GM12864 (cell line): ENCODE measurements around the gene MYO15B.

ENCODE experiments used
- DNase-seq: peaks from one replicate; pipeline ENCODE4 v3.0.0-alpha.2; 2011; ENCODE audit warnings: low read depth
- H3K4me3 ChIP-seq: 2 replicates; pipeline ENCODE4 v1.5.1; 2011; ENCODE audit warnings: mild to moderate bottlenecking, low read depth, low read length, control low read depth
- TF ChIP-seq, protein P1 (sequence below): IDR thresholded peaks from 2 replicates; pipeline ENCODE4 v1.5.1; 2011; ENCODE audit warnings: low read depth, mild to moderate bottlenecking, moderate library complexity, low read length, control low read depth, inconsistent platforms; ENCODE audit errors: missing control alignments

MYO15B gene

DNA sequence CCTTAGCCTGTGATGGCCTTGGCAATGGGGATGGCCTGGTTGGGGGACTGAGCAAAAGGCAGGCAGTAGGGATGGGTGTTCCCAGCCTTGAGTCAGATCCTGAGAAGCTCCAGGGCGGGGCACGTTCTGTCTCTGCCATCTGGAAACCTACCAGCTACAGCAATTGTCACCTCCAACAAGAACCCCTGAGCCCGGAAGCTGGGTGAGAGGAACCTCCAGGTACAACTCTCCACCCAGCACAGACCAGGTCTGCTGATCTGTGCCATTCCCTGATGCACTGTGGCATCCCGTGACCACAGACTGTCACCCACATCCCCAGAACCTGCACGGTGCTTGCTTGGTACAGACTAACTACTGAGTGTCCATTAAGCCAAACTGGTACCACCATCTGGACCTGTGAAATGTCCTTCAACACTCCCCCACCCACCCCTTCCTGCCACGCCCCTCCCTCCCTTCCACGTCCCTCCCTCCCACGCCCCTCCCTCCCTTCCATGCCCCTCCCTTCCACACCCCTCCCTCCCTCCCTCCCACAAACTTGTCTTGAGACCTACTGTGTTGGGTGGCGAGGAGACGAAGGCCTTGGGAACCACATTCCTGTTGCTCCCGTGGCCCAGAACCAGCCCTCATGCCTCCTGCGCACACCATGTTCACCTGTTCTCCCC, 16.6 kb downstream of the MYO15B start:
- TF ChIP-seq, protein P1, sequence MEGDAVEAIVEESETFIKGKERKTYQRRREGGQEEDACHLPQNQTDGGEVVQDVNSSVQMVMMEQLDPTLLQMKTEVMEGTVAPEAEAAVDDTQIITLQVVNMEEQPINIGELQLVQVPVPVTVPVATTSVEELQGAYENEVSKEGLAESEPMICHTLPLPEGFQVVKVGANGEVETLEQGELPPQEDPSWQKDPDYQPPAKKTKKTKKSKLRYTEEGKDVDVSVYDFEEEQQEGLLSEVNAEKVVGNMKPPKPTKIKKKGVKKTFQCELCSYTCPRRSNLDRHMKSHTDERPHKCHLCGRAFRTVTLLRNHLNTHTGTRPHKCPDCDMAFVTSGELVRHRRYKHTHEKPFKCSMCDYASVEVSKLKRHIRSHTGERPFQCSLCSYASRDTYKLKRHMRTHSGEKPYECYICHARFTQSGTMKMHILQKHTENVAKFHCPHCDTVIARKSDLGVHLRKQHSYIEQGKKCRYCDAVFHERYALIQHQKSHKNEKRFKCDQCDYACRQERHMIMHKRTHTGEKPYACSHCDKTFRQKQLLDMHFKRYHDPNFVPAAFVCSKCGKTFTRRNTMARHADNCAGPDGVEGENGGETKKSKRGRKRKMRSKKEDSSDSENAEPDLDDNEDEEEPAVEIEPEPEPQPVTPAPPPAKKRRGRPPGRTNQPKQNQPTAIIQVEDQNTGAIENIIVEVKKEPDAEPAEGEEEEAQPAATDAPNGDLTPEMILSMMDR: no peak
- DNase-seq: no peak
- no peak overlapping the region for H3K4me3 ChIP-seq

DNA sequence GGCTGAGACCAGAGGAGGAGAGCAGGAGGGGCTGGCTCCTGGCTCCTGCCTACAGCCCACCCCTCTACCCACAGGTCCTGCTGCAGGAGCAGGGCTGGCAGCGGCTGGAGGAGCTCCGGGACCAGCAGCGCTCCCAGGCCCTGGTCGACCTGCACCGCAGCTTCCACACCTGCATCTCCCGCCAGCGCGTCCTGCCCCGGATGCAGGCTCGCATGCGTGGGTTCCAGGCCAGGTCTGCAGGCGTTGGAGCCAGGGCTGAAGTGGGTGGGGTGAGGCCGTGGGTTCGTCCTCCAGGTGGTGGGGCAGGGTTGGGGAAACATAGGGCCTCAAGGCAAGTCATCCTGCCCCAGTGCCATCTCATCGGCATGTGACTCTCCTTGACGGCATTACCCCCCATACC, 18.2 kb downstream of the MYO15B start:
- no peak for DNase-seq
- TF ChIP-seq, protein P1: no peak

DNA sequence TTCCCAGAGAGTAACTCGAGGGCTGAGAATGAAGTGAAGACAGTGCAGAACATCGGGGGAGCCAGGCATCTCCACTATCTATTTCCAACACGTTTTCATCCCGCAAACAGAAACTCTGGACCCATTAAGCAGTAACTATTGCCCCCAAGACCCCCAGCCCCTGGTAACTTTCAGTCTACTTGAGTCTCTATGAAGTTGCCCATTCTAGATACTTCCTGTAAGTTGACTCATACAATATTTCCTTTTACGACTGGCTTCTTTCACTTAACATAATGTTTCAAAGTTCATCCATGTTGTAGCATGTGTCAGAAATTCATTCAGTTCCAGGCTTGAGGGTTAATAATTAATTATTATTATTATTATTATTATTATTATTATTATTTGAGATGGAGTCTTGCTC, 19.5 kb downstream of the MYO15B start:
- TF ChIP-seq, protein P1: no peak
- DNase-seq: no peak
- no peak overlapping the region for H3K4me3 ChIP-seq

More for the DNA sequence above, 18.2 kb downstream of the MYO15B start:
- H3K4me3 ChIP-seq: no peak overlapping the region

DNA sequence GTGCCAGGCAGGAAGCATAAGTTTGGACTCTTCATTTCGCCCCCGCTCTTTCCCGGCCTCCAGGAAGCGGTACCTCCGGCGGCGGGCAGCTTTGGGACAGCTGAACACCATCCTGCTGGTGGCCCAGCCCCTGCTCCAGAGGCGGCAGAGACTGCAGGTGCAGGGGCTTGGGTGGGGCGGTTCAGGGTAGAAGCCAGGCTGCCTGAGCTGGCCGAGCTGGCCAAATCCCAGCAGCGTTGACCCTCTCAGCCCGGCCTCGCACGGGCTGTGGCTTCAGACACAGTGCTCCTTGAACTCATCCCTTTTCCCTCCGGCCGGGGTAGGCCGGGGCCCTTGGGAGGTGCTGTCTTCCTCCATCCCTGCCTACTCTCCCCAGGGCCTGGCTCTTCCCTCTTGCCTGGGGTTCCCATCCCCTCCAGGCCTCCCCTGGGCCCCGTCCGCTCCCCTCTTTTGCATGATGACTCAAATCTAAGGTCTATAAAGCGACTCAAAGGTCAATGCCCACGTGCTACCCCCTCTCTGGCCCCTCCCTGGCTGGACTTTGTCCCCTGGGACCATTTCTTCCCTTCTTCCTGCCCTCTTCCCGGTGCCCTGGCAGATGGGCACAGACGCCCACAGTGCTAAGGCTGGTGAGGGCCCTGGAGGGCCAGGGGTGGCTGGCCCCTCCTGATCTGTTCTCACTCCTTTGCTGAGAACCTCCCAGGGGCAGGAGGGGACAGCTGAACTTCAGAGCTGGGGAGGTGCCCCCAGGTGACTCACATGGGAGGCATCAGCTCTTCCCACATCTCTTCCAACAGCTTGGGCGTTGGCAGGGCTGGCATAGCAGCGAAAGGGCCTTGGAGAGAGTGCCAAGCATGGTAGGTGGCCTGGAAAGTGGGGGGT, 22.7 kb downstream of the MYO15B start:
- TF ChIP-seq, protein P1: no peak

DNA sequence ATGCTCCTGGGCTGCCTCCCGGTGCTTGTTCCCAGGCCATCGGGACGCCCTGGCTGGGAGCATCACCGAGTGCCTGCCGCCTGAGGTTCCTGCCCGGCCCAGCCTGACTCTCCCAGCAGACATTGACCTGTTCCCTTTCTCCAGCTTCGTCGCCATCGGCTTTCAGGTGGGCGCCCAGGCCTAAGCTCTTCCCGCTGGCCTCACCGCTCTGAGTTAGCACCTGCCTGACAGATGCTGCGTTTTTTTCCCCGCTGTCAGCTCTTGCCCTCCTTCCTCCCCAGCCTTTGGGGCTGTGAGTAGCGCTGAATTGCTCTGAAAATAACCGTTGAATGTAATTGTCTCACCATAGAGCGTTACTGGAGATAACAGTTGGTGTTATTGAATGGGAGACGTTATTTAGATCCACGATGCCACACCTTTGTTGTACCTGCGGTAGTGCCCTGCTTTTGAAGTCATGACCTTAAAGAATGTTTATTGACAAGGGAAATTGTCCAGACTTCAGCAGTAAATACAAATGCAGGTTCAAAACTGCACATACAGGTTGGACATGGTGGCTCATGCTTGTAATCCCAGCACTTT, 24.3 kb downstream of the MYO15B start:
- TF ChIP-seq, protein P1: no peak
- no peak for DNase-seq
- no peak overlapping the region for H3K4me3 ChIP-seq

More for the DNA sequence above, 22.7 kb downstream of the MYO15B start:
- no peak for DNase-seq
- no peak overlapping the region for H3K4me3 ChIP-seq

DNA sequence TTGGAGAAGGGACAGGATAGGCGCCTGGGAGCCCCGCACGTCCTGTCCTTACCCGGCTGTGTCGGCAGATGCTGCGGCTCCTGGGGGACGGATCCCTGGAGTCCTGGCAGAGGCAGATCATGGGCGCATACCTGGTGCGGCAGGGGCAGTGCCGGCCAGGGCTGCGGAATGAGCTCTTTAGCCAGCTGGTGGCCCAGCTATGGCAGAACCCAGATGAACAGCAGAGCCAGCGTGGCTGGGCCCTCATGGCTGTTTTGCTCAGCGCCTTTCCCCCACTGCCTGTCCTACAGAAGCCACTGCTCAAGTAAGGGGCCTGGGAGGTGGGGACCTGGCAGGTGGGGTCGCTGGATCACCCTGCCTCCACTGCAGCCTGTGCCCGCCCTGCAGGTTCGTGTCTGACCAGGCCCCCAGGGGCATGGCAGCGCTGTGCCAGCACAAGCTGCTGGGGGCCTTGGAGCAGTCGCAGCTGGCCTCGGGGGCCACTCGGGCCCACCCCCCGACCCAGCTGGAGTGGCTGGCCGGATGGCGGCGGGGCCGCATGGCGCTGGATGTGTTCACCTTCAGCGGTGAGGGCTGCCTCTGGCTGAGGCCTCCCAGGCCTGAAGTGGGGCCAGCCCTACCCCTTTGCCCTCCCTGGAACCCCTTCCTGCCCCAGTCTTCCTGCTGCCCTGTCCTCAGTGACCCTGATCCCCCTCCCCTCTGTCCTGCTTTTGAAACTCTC, 25.5 kb downstream of the MYO15B start:
- no peak for DNase-seq
- no peak overlapping the region for H3K4me3 ChIP-seq
- TF ChIP-seq, protein P1: no peak
